HEK293T (cell line): ENCODE data around the gene GRIFIN.

Experiments used
- CTBP1 ChIP-seq: fragments of 450-650 bp; IDR thresholded peaks from 2 replicates; pipeline ENCODE4 v1.6.1; 2016; ENCODE audit warnings: borderline replicate concordance
- FOXA1 ChIP-seq: fragments of 450-650 bp; IDR thresholded peaks from 2 replicates; pipeline ENCODE4 v1.6.1; 2016; ENCODE audit warnings: mild to moderate bottlenecking
- FOXM1 ChIP-seq: fragments of 450-650 bp; IDR thresholded peaks from 2 replicates; pipeline ENCODE4 v1.6.1; 2017; ENCODE audit warnings: mild to moderate bottlenecking, borderline replicate concordance
- HDGF ChIP-seq: fragments of 450-650 bp; IDR thresholded peaks from 2 replicates; pipeline ENCODE4 v1.6.1; 2017; ENCODE audit warnings: antibody characterized with exemption, borderline replicate concordance
- L3MBTL2 ChIP-seq: fragments of 450-650 bp; conservative IDR thresholded peaks from 2 replicates; pipeline ENCODE4 v1.6.1; 2016; ENCODE audit warnings: mild to moderate bottlenecking
- LEF1 ChIP-seq: fragments of 450-650 bp; IDR thresholded peaks from 2 replicates; pipeline ENCODE4 v1.6.1; 2017; ENCODE audit warnings: mild to moderate bottlenecking, borderline replicate concordance
- PKNOX1 ChIP-seq: fragments of 450-650 bp; IDR thresholded peaks from 2 replicates; pipeline ENCODE4 v1.6.1; 2016
- TARDBP ChIP-seq: fragments of 450-650 bp; IDR thresholded peaks from 2 replicates; pipeline ENCODE4 v1.6.1; 2016
- ZNF384 ChIP-seq: fragments of 450-650 bp; IDR thresholded peaks from 2 replicates; pipeline ENCODE4 v1.6.1; 2016

- TF ChIP-seq ZNF384 (no peak), PKNOX1 (no peak), FOXA1 (no peak), LEF1 (no peak), FOXM1 (no peak), CTBP1 (no peak), HDGF (no peak), L3MBTL2 (no peak), TARDBP (no peak)
Observed at GRCh38 chr7:2461268-2462026, 14.8 kb downstream of the GRIFIN start.
